GM12891 (cell line): Measurements from ENCODE around the gene MOCS3.

ENCODE experiments used
- POLR2A ChIP-seq: IDR thresholded peaks from 2 replicates; pipeline ENCODE4 v1.6.1; 2011; ENCODE audit warnings: low read depth, low read length, control low read depth
- TAF1 ChIP-seq: IDR thresholded peaks from 2 replicates; pipeline ENCODE4 v1.6.1; 2011; ENCODE audit warnings: low read depth, low read length, control low read depth

DNA sequence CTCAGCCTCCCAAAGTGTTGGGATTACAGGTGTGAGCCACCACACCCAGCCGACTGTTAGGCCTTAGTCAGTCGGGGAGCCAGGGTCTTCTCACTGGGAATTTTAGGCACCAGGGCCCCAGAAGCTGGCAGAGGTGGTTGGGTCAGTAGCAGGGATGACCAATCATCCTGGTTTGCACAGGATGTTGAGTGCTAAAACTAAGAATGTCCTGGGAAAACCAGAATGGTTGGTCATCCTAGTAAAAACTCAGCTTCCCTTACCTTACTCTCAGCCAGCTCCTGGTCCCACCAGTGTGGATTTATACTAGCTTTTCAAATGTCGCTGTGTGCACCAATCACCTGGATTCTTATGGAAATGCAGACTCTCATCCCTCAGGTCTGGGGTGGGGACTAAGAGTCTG is 32.5 kb downstream of the MOCS3 start:
- TF ChIP-seq POLR2A, result no peak
- no peak for TF ChIP-seq TAF1
